UCSD-AML1 (cell line): Measurements from ENCODE around the gene NPHP1.
A peak's percentile ranks its signal among the peaks of the same experiment; 100 is the strongest.
"Not testable (repeated sequence)": the region's sequence is repeated elsewhere in the genome, so short reads cannot be mapped to it uniquely, and the experiment has no call there.

Experiments used
- DNase-seq: peaks from one replicate; lab custom pipeline; 2025; ENCODE audit not compliant: unreplicated experiment; lab: John Stamatoyannopoulos, UW

NPHP1 gene

GRCh38 chr2:110131166-110131565 is 73.6 kb downstream of the NPHP1 start:
- DNase-seq, result no peak

GRCh38 chr2:110130757-110131156 is 74.1 kb downstream of the NPHP1 start:
- no peak for DNase-seq

GRCh38 chr2:110126906-110127305 is 77.9 kb downstream of the NPHP1 start:
- no peak for DNase-seq

GRCh38 chr2:110126086-110126773 is 78.6 kb downstream of the NPHP1 start:
- no peak for DNase-seq

- no peak for DNase-seq
Observed at GRCh38 chr2:110124939-110125691, 79.7 kb downstream of the NPHP1 start.

- DNase-seq, result no peak
Observed at GRCh38 chr2:110124038-110124825, 80.6 kb downstream of the NPHP1 start.

- no peak for DNase-seq
Observed at GRCh38 chr2:110121592-110121991, 83.2 kb downstream of the NPHP1 start.

GRCh38 chr2:110121052-110121334 is 83.8 kb downstream of the NPHP1 start:
- DNase-seq, result no peak

- DNase-seq, result no peak
Observed at GRCh38 chr2:110120171-110121051, 84.4 kb downstream of the NPHP1 start.

- no peak for DNase-seq
Observed at GRCh38 chr2:110116033-110116710, 88.6 kb downstream of the NPHP1 start.

GRCh38 chr2:110115291-110116032 is 89.4 kb downstream of the NPHP1 start, which contains the start of gene MALL:
Gene MALL, minus strand, starts transcription at chr2:110115822. Its CDS starts 30 bp downstream, at chr2:110115792.
- DNase-seq, result no peak

GRCh38 chr2:110114831-110115255 is 90.0 kb downstream of the NPHP1 start:
- DNase-seq, result no peak

- peak; percentile 56 for DNase-seq
Observed at GRCh38 chr2:110113961-110114591, 90.7 kb downstream of the NPHP1 start.

- DNase-seq, result not testable (repeated sequence)
Observed at GRCh38 chr2:110108291-110108690, 96.5 kb downstream of the NPHP1 start.

- no peak for DNase-seq
Observed at GRCh38 chr2:110107092-110108079, 97.4 kb downstream of the NPHP1 start.

- no peak for DNase-seq
Observed at GRCh38 chr2:110106642-110107041, 98.2 kb downstream of the NPHP1 start.

GRCh38 chr2:110105608-110106467 is 99.0 kb downstream of the NPHP1 start:
- DNase-seq, result no peak
